DND-41 (cell line): ENCODE measurements around the gene PPP3R1.

Source experiments
- CTCF ChIP-seq: IDR thresholded peaks from 2 replicates; pipeline ENCODE4 v1.5.1; 2012; ENCODE audit warnings: borderline replicate concordance, low read length, moderate library complexity, mild to moderate bottlenecking; ENCODE audit not compliant: poor library complexity, severe bottlenecking; ENCODE audit errors: extremely low read depth
- EZH2 ChIP-seq: IDR thresholded peaks from 3 replicates; pipeline ENCODE4 v1.6.1; 2012; ENCODE audit warnings: borderline replicate concordance, low read depth, mild to moderate bottlenecking, moderate library complexity, low read length, inconsistent platforms; ENCODE audit not compliant: severe bottlenecking

GRCh38 chr2:68245066-68245465 is 7.3 kb downstream of the PPP3R1 start:
- TF ChIP-seq CTCF = no peak
- no peak for TF ChIP-seq EZH2
